Heart left ventricle (tissue), 13 donors: ENCODE measurements around the gene FBLN2.

Experiments
- POLR2A ChIP-seq, 2 donors: fragments of 450-650 bp; IDR thresholded peaks; one replicate each; pipeline ENCODE4 v1.6.1; 2017; ENCODE audit warnings: antibody characterized with exemption in 2 of 2, mild to moderate bottlenecking in 2 of 2, moderate library complexity in 2 of 2
- TF ChIP-seq, protein P1 (sequence below), 12 donors: fragments of 200-600 bp; sonication (generic) in 4 of 12; IDR thresholded peaks; one replicate each; pipeline versions ENCODE4 v1.5.0 to v1.8.0; 2018 to 2022; ENCODE audit warnings: antibody characterized with exemption in 12 of 12, mild to moderate bottlenecking in 5 of 12
- donor health status: ischemic (EF 13 %, LVEDD 7.1; RV severe dilation, severe dysfunction).
- donor health status: DM: no; HTN: yes; CAD: no.
- donor health status: DM: no; HTN: no; CAD: no.
- donor health status: ischemic (EF 25% LVEDD 6.9; RV normal size, moderate dysfunction).
- donor health status: ischemic (EF 25% LVEDD 5.7; RV mildly dilated, moderate dysfunction).
- donor health status: ischemic (EF 35%, LVEDD 5.7; RV mildly dilated, moderate dysfunction).
- donor health status: nonischemic (EF 11% LVEDD 7.7; RV severe dilation, severe dysfunction).
- donor health status: DM: yes; HTN: yes; CAD: no.
- donor health status: PGD.
- donor health status: ischemic (EF 29% LVEDD 5.4; RV normal size, mild dysfunction).
- donor health status: nonischemic (EF 23%, LVEDD 6.1; RV moderate dilation, normal function).

DNA sequence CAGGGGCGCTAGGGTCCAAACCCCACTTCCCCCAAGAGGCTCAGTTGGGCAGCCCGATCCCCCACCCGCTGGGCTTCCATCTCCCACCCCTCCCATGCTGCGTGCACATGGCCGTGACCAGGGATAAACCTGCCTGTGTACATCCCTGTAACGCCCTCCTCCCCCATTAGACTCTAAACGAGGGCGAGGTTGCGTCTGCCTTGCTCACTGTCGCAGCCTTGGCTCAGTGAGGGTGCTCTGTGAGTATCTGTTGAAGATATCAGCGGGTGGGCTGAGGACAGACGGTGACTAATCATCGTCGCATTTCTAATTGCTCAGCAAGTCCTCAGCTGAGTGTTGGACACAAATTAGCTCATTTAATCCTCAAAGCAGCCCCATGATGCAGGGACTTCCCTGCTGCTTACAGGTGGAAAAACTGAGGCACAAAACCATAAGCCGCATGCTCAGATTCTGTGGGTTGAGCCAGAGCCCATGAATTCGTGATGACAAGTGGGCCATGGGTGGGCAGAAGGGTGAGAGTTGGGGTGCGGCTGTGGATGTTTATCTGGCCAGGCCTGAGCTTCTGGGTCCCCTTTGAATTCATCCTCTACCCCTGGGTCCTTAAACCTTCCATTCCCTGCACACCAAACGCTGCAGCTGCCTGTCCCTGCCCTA lies 26.0 kb downstream of the FBLN2 start:
- TF ChIP-seq, protein P1, sequence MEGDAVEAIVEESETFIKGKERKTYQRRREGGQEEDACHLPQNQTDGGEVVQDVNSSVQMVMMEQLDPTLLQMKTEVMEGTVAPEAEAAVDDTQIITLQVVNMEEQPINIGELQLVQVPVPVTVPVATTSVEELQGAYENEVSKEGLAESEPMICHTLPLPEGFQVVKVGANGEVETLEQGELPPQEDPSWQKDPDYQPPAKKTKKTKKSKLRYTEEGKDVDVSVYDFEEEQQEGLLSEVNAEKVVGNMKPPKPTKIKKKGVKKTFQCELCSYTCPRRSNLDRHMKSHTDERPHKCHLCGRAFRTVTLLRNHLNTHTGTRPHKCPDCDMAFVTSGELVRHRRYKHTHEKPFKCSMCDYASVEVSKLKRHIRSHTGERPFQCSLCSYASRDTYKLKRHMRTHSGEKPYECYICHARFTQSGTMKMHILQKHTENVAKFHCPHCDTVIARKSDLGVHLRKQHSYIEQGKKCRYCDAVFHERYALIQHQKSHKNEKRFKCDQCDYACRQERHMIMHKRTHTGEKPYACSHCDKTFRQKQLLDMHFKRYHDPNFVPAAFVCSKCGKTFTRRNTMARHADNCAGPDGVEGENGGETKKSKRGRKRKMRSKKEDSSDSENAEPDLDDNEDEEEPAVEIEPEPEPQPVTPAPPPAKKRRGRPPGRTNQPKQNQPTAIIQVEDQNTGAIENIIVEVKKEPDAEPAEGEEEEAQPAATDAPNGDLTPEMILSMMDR (IDR thresholded peaks at IDR 0.05): no peak
- TF ChIP-seq POLR2A (IDR thresholded peaks at IDR 0.05): no peak
